ENCODE measurements around the gene BRD3OS.

DNA sequence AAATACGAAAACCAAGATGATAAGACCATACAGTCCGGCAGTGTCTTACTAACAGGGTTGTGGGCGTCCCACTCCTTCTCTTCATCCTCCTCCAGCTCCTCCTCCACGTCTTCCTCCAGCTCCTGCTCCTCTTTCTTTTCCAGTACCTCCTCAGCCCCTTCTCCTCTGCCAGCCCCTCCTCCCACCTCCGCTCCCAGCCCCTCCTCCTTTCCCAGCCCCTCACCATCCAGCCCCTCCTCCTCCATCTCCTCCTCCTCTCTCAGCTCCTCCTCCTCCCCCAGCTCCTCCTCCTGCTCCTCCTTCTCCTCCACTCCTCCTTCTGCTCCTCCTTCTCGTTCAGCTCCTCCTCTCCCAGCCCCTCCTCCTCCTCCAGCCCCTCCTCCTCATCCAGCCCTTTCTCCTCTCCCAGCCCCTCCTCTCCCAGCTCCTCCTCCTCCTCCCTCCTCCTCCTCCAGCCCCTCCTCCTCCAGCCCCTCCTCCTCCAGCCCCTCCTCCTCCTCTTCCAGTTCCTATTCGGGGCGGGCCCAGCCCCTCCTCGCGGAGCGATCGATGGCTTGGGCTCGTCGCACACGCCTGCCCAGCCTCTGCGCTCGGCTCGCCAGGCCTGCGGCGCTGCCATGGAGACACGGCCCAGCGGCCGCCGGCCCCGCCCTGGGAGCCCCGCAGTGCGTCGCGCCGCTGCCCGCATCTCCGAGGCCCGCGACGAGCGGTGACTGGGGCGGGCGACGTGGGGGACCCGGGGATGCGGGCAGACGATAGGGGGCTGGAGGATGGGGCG lies at the start of gene BRD3OS:
- TF ChIP-seq, protein P1, sequence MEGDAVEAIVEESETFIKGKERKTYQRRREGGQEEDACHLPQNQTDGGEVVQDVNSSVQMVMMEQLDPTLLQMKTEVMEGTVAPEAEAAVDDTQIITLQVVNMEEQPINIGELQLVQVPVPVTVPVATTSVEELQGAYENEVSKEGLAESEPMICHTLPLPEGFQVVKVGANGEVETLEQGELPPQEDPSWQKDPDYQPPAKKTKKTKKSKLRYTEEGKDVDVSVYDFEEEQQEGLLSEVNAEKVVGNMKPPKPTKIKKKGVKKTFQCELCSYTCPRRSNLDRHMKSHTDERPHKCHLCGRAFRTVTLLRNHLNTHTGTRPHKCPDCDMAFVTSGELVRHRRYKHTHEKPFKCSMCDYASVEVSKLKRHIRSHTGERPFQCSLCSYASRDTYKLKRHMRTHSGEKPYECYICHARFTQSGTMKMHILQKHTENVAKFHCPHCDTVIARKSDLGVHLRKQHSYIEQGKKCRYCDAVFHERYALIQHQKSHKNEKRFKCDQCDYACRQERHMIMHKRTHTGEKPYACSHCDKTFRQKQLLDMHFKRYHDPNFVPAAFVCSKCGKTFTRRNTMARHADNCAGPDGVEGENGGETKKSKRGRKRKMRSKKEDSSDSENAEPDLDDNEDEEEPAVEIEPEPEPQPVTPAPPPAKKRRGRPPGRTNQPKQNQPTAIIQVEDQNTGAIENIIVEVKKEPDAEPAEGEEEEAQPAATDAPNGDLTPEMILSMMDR (IDR thresholded peaks at IDR 0.05), result no peak
- no peak for TF ChIP-seq ZFX (IDR thresholded peaks at IDR 0.05; ENCODE audit: borderline replicate concordance)

All from 22Rv1 (cell line).